DOHH2 (cell line): ENCODE measurements around the gene LAMTOR3.

Source experiments
- CTCF ChIP-seq: fragments of 200-600 bp; sonication (generic); IDR thresholded peaks from one replicate; pipeline ENCODE4 v1.5.1; 2014; ENCODE audit warnings: antibody characterized with exemption, mild to moderate bottlenecking, low read depth, low read length; ENCODE audit not compliant: poor library complexity, severe bottlenecking
- EZH2phosphoT487 ChIP-seq: fragments of 200-600 bp; sonication (generic); IDR thresholded peaks from 2 replicates; pipeline ENCODE4 v1.6.1; 2017; ENCODE audit warnings: borderline replicate concordance, mild to moderate bottlenecking, antibody characterized with exemption, low read length, moderate library complexity, mixed read lengths

GRCh38 chr4:99835942-99836341 is 58.3 kb downstream of the LAMTOR3 start:
- TF ChIP-seq CTCF, result no peak
- no peak for TF ChIP-seq EZH2phosphoT487
